ENCODE results near the gene FAF1. TPM values are rescaled to one million over a fixed set of nuclear protein-coding genes. Genes with fewer than 3 reads are reported as not detected.

Gene FAF1
- total and polyA plus RNA-seq, 9 of the 15 experiments (the other 6 are each of a cell fraction or from before 2014, with no cell fraction given): 48.7 to 225 (median 118) TPM

GRCh38 chr1:50620680-50621329 lies 339.3 kb downstream of the FAF1 start (continued):
- TF ChIP-seq NR2C1 (IDR thresholded peaks at IDR 0.05): no peak
- TF ChIP-seq NR2C1 (tag; IDR thresholded peaks at IDR 0.05): no peak
- no peak for TF ChIP-seq HES1 (IDR thresholded peaks at IDR 0.05; ENCODE audit: low read depth)
- no peak for TF ChIP-seq PTRF (tag; IDR thresholded peaks at IDR 0.05)
- TF ChIP-seq EHMT2 (IDR thresholded peaks at IDR 0.05): no peak
- no peak for TF ChIP-seq POLR2A (conservative IDR thresholded peaks at IDR 0.05)
- TF ChIP-seq SRSF3 (IDR thresholded peaks at IDR 0.05; ENCODE audit: insufficient read depth, low read length): no peak
- TF ChIP-seq CBFA2T3 (IDR thresholded peaks at IDR 0.05): peak; percentile 38; the same call in 1 of the 2 replicates
- no peak for TF ChIP-seq NEUROD1 (IDR thresholded peaks at IDR 0.05; ENCODE audit: borderline replicate concordance, low read depth, low read length, partially characterized antibody)
- TF ChIP-seq ZBTB49 (CRISPR knock-in tag; IDR thresholded peaks at IDR 0.05; ENCODE audit: borderline replicate concordance): no peak
- TF ChIP-seq REST (IDR thresholded peaks at IDR 0.05; ENCODE audit: borderline replicate concordance): peak; percentile 9; the same call in 1 of the 2 replicates
- no peak for TF ChIP-seq REST (CRISPR knock-in tag; IDR thresholded peaks at IDR 0.05; ENCODE audit: low read depth)
- no peak for TF ChIP-seq ZBTB17 (CRISPR knock-in tag; IDR thresholded peaks at IDR 0.05)
- no peak for TF ChIP-seq PHF20 (IDR thresholded peaks at IDR 0.05; ENCODE audit: partially characterized antibody)
- no peak for TF ChIP-seq RBM34 (IDR thresholded peaks at IDR 0.05; ENCODE audit: borderline replicate concordance, insufficient read depth, low read length)
- no peak for TF ChIP-seq ZNF436 (CRISPR knock-in tag; IDR thresholded peaks at IDR 0.05)
- no peak for TF ChIP-seq ETV6 (IDR thresholded peaks at IDR 0.05; ENCODE audit: borderline replicate concordance in 1 of 2, low read depth in 2 of 2, low read length in 1 of 2)
- no peak for TF ChIP-seq ETV6 (CRISPR knock-in tag; IDR thresholded peaks at IDR 0.05; ENCODE audit: borderline replicate concordance)
- TF ChIP-seq TEAD1 (CRISPR knock-in tag; IDR thresholded peaks at IDR 0.05): no peak

Data from K562 (cell line).